IPS-NIHi7 (cell line): ENCODE data around the gene PTOV1.

ENCODE experiments used
- DNase-seq: peaks from one replicate; pipeline ENCODE4 v3.0.0; 2012; ENCODE audit warnings: mixed read lengths; ENCODE audit errors: extremely low spot score

PTOV1 gene

GRCh38 chr19:49850487-49851342 lies at the start of gene PTOV1:
Gene PTOV1 (plus strand): TSS chr19:49851159.
- DNase-seq, result peak; percentile 99

- DNase-seq, result no peak
These were observed 49.5 kb upstream of the PTOV1 start for GRCh38 chr19:49801401-49801888.

- DNase-seq, result peak; percentile 89
These were observed 48.8 kb upstream of the PTOV1 start for GRCh38 chr19:49801966-49802661.

- DNase-seq, result no peak
These were observed 48.0 kb upstream of the PTOV1 start for GRCh38 chr19:49802836-49803528.

GRCh38 chr19:49803529-49803856 lies 47.5 kb upstream of the PTOV1 start:
- DNase-seq, result no peak

GRCh38 chr19:49805822-49806619 lies 44.9 kb upstream of the PTOV1 start:
- no peak for DNase-seq

- DNase-seq, result no peak
These were observed 44.4 kb upstream of the PTOV1 start for GRCh38 chr19:49806620-49806959.

GRCh38 chr19:49807058-49807903 lies 43.7 kb upstream of the PTOV1 start:
- DNase-seq, result no peak

GRCh38 chr19:49807904-49808675 lies 42.9 kb upstream of the PTOV1 start:
- DNase-seq, result no peak

GRCh38 chr19:49808711-49809159 lies 42.2 kb upstream of the PTOV1 start:
- peak; percentile 95 for DNase-seq

GRCh38 chr19:49809160-49809940 lies 41.6 kb upstream of the PTOV1 start:
- DNase-seq, result peak; percentile 35

GRCh38 chr19:49809941-49810389 lies 41.0 kb upstream of the PTOV1 start:
- DNase-seq, result no peak

- no peak for DNase-seq
These were observed 39.6 kb upstream of the PTOV1 start for GRCh38 chr19:49811328-49811727.

GRCh38 chr19:49812452-49812996 lies 38.4 kb upstream of the PTOV1 start:
- DNase-seq, result no peak

GRCh38 chr19:49812997-49813861 lies 37.7 kb upstream of the PTOV1 start, which contains the start of gene FUZ:
Gene FUZ (minus strand): TSS chr19:49813292. CDS start chr19:49813106, 186 bp downstream.
- peak; percentile 89 for DNase-seq

- no peak for DNase-seq
These were observed 36.9 kb upstream of the PTOV1 start for GRCh38 chr19:49814010-49814409.

GRCh38 chr19:49816590-49816989 lies 34.4 kb upstream of the PTOV1 start:
- DNase-seq, result no peak
